A375 (cell line): Measurements from ENCODE around the gene ADAP1. TPM values are rescaled to one million over a fixed set of nuclear protein-coding genes. Genes with fewer than 3 reads are reported as not detected.

Source experiments
- total RNA-seq: library from RNA; depleted of rRNA; stranded (reverse); fragments of >200 nt; shearing (Covaris generic); gene quantifications from 2 replicates; pipeline ENCODE4 v1.2.3, GENCODE V29; 2014; rRNA removed

Gene ADAP1
- total RNA-seq, result 1.2 and 5.7 TPM in 2 replicates

GRCh38 chr7:954330-955238, at the start of gene ADAP1:
Gene ADAP1, minus strand, starts transcription at chr7:954680. Its CDS starts 203 bp downstream, at chr7:954477.

GRCh38 chr7:983004-983615, 28.6 kb upstream of the ADAP1 start, which contains the start of gene CYP2W1:
Gene CYP2W1, plus strand, starts transcription at chr7:983181. Its CDS starts 31 bp downstream, at chr7:983212.

GRCh38 chr7:974820-975681, 20.6 kb upstream of the ADAP1 start, which contains the start of gene COX19:
Gene COX19, minus strand, starts transcription at chr7:975549. Its CDS starts 40 bp downstream, at chr7:975509.

GRCh38 chr7:876077-876971, 78.2 kb downstream of the ADAP1 start, which contains the start of gene GET4:
Gene GET4, plus strand, starts transcription at chr7:876554. Its CDS starts 92 bp downstream, at chr7:876646.

Other genes with a start within 250 kb of the ADAP1 start
- 39.5 and 45.6 TPM in 2 replicates for gene DNAAF5, start 228.0 kb downstream of the ADAP1 start, total RNA-seq
- gene PRKAR1B, start 227.4 kb downstream of the ADAP1 start, total RNA-seq, result 28.4 and 30.1 TPM in 2 replicates
- 104 and 107 TPM in 2 replicates for gene SUN1, start 122.2 kb downstream of the ADAP1 start, total RNA-seq
- 46.4 and 57.3 TPM in 2 replicates for gene GET4, start 78.1 kb downstream of the ADAP1 start, total RNA-seq
- 13.1 and 14.7 TPM in 2 replicates for gene COX19, start 20.9 kb upstream of the ADAP1 start, total RNA-seq
- not detected in 2 replicates for gene CYP2W1, start 28.5 kb upstream of the ADAP1 start, total RNA-seq
- gene GPR146, start 89.9 kb upstream of the ADAP1 start, total RNA-seq, result 1.7 and 1.8 TPM in 2 replicates
- 0.30 and 0.48 TPM in 2 replicates for gene GPER1, start 133.4 kb upstream of the ADAP1 start, total RNA-seq
- gene ZFAND2A, start 205.5 kb upstream of the ADAP1 start, total RNA-seq, result 28.4 and 29.2 TPM in 2 replicates